ENCODE data around the gene SCYL1. TPM values are rescaled to one million over a fixed set of nuclear protein-coding genes. Genes with fewer than 3 reads are reported as not detected.

SCYL1 gene
- polyA plus RNA-seq, 1 donor (not counting 4 experiments of a cell fraction or from before 2014, with no cell fraction given) = 31.3 TPM

GRCh38 chr11:65497141-65498041 lies 27.5 kb upstream of the SCYL1 start:
- Histone ChIP-seq H3K9me1 (ENCODE audit: control insufficient read depth, extremely low read depth, insufficient read depth, low read length) (no peaks in the 10 kb centered on the region), H3K4me2 (ENCODE audit: control insufficient read depth, extremely low read depth, insufficient read depth, low read depth, low read length) (peak overlapping the region; percentile 100), H4K20me1 (ENCODE audit: control insufficient read depth, extremely low read depth, insufficient read depth, low read length) (peaks cover 29% of the 10 kb centered on the region), H3K79me2 (ENCODE audit: control insufficient read depth, insufficient read depth, low read length) (peaks cover 56% of the 10 kb centered on the region), H3K27me3 (ENCODE audit: control insufficient read depth, extremely low read depth, insufficient read depth, low read length) (no peaks in the 10 kb centered on the region), H3K4me3 (ENCODE audit: control insufficient read depth in 2 of 3, extremely low read depth in 1 of 3, insufficient read depth in 2 of 3, low read depth in 1 of 3, low read length in 3 of 3) (peak overlapping the region; percentile 48 to 99 (median 94)), H3K4me1 (ENCODE audit: control insufficient read depth, extremely low read depth, insufficient read depth, low read length) (peaks cover 51% of the 10 kb centered on the region), H2AFZ (ENCODE audit: control insufficient read depth, low read length) (no peak overlapping the region), H3K27ac (ENCODE audit: control insufficient read depth, insufficient read depth, low read length) (peak overlapping the region; percentile 100), H3K9ac (ENCODE audit: control insufficient read depth, extremely low read depth, insufficient read depth, low read length) (peak overlapping the region; percentile 98), H3K36me3 (ENCODE audit: control insufficient read depth in 2 of 2, extremely low read depth in 1 of 2, insufficient read depth in 2 of 2, low read length in 2 of 2) (peaks cover 4 to 20% of the 10 kb centered on the region in 2 experiments), H3K9me3 (ENCODE audit: control insufficient read depth, low read depth, low read length) (no peaks in the 10 kb centered on the region)
- FAIRE-seq = no peak
- no peak for DNase-seq (ENCODE audit: low read depth, low spot score)
- dilution Hi-C loops (cut with MboI; ENCODE audit: extremely low pct_ligation_motif_present, low sequenced_read_pairs) = no loop called here
- TF ChIP-seq EZH2 (IDR thresholded peaks at IDR 0.05; ENCODE audit: low read length) (no peak), CTCF (optimal IDR thresholded peaks at IDR 0.05 in 1 of 3, IDR thresholded peaks at IDR 0.05 in 1 of 3, conservative IDR thresholded peaks at IDR 0.05 in 1 of 3; ENCODE audit: extremely low read depth in 1 of 3, insufficient read depth in 2 of 3, low read length in 3 of 3) (peak in 1 of 3 experiments; percentile 0)

DNA sequence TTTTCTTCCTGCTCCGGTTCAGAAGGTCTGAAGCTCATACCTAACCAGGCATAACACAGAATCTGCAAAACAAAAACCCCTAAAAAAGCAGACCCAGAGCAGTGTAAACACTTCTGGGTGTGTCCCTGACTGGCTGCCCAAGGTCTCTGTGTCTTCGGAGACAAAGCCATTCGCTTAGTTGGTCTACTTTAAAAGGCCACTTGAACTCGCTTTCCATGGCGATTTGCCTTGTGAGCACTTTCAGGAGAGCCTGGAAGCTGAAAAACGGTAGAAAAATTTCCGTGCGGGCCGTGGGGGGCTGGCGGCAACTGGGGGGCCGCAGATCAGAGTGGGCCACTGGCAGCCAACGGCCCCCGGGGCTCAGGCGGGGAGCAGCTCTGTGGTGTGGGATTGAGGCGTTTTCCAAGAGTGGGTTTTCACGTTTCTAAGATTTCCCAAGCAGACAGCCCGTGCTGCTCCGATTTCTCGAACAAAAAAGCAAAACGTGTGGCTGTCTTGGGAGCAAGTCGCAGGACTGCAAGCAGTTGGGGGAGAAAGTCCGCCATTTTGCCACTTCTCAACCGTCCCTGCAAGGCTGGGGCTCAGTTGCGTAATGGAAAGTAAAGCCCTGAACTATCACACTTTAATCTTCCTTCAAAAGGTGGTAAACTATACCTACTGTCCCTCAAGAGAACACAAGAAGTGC lies 26.7 kb upstream of the SCYL1 start:
- FAIRE-seq = no peak
- dilution Hi-C loops (cut with MboI; ENCODE audit: extremely low pct_ligation_motif_present, low sequenced_read_pairs) = no loop called here
- peak overlapping the region; percentile 98 for H3K9ac ChIP-seq (ENCODE audit: control insufficient read depth, extremely low read depth, insufficient read depth, low read length)
- H3K4me1 ChIP-seq (ENCODE audit: control insufficient read depth, extremely low read depth, insufficient read depth, low read length) = peaks cover 43% of the 10 kb centered on the region
- peaks cover 36% of the 10 kb centered on the region for H4K20me1 ChIP-seq (ENCODE audit: control insufficient read depth, extremely low read depth, insufficient read depth, low read length)
- H3K9me1 ChIP-seq (ENCODE audit: control insufficient read depth, extremely low read depth, insufficient read depth, low read length) = no peaks in the 10 kb centered on the region
- TF ChIP-seq CTCF (optimal IDR thresholded peaks at IDR 0.05 in 1 of 3, IDR thresholded peaks at IDR 0.05 in 1 of 3, conservative IDR thresholded peaks at IDR 0.05 in 1 of 3; ENCODE audit: extremely low read depth in 1 of 3, insufficient read depth in 2 of 3, low read length in 3 of 3) (no peak), EZH2 (IDR thresholded peaks at IDR 0.05; ENCODE audit: low read length) (no peak)
- no peaks in the 10 kb centered on the region for H3K27me3 ChIP-seq (ENCODE audit: control insufficient read depth, extremely low read depth, insufficient read depth, low read length)
- no peaks in the 10 kb centered on the region for H3K9me3 ChIP-seq (ENCODE audit: control insufficient read depth, low read depth, low read length)
- peak overlapping the region; percentile 48 to 99 (median 94) for H3K4me3 ChIP-seq (ENCODE audit: control insufficient read depth in 2 of 3, extremely low read depth in 1 of 3, insufficient read depth in 2 of 3, low read depth in 1 of 3, low read length in 3 of 3)
- DNase-seq (ENCODE audit: low read depth, low spot score) = no peak
- peak overlapping the region; percentile 59 for H2AFZ ChIP-seq (ENCODE audit: control insufficient read depth, low read length)
- peak overlapping the region; percentile 100 for H3K27ac ChIP-seq (ENCODE audit: control insufficient read depth, insufficient read depth, low read length)
- H3K36me3 ChIP-seq (ENCODE audit: control insufficient read depth in 2 of 2, extremely low read depth in 1 of 2, insufficient read depth in 2 of 2, low read length in 2 of 2) = peaks cover 4 to 25% of the 10 kb centered on the region in 2 experiments
- H3K79me2 ChIP-seq (ENCODE audit: control insufficient read depth, insufficient read depth, low read length) = peaks cover 64% of the 10 kb centered on the region
- H3K4me2 ChIP-seq (ENCODE audit: control insufficient read depth, extremely low read depth, insufficient read depth, low read depth, low read length) = peak overlapping the region; percentile 100
